IPS-18c (cell line): ENCODE data around the gene HIBADH.

Experiments
- H3K4me3 ChIP-seq: 2 replicates; pipeline ENCODE4 v1.7.0; 2013; ENCODE audit warnings: low read depth, mild to moderate bottlenecking, low read length, moderate library complexity; ENCODE audit not compliant: insufficient read depth
- H3K9me3 ChIP-seq: one replicate; pipeline ENCODE4 v1.6.1; 2013; ENCODE audit warnings: mild to moderate bottlenecking, low read length, moderate library complexity; ENCODE audit not compliant: control insufficient read depth, insufficient read depth

The HIBADH gene

GRCh38 chr7:27616186-27616491, 46.5 kb downstream of the HIBADH start:
- Histone ChIP-seq H3K9me3 (peaks cover 5% of the 10 kb centered on the region), H3K4me3 (no peak overlapping the region)

GRCh38 chr7:27615420-27616185, 47.1 kb downstream of the HIBADH start:
- Histone ChIP-seq H3K4me3 (no peak overlapping the region), H3K9me3 (peaks cover 5% of the 10 kb centered on the region)

- peaks cover 3% of the 10 kb centered on the region for H3K9me3 ChIP-seq
- no peak overlapping the region for H3K4me3 ChIP-seq
Observed at GRCh38 chr7:27614095-27614494, 48.6 kb downstream of the HIBADH start.

- Histone ChIP-seq H3K9me3 (no peaks in the 10 kb centered on the region), H3K4me3 (no peak overlapping the region)
Observed at GRCh38 chr7:27611059-27611458, 51.6 kb downstream of the HIBADH start.

- Histone ChIP-seq H3K9me3 (no peaks in the 10 kb centered on the region), H3K4me3 (no peak overlapping the region)
Observed at GRCh38 chr7:27608776-27609495, 53.7 kb downstream of the HIBADH start.

GRCh38 chr7:27607210-27607606, 55.5 kb downstream of the HIBADH start:
- Histone ChIP-seq H3K9me3 (no peaks in the 10 kb centered on the region), H3K4me3 (no peak overlapping the region)

- Histone ChIP-seq H3K9me3 (no peaks in the 10 kb centered on the region), H3K4me3 (no peak overlapping the region)
Observed at GRCh38 chr7:27606270-27607209, 56.1 kb downstream of the HIBADH start.

GRCh38 chr7:27605689-27606269, 56.9 kb downstream of the HIBADH start:
- Histone ChIP-seq H3K9me3 (no peaks in the 10 kb centered on the region), H3K4me3 (no peak overlapping the region)

GRCh38 chr7:27605283-27605682, 57.4 kb downstream of the HIBADH start:
- Histone ChIP-seq H3K4me3 (no peak overlapping the region), H3K9me3 (no peaks in the 10 kb centered on the region)

- H3K4me3 ChIP-seq, result no peak overlapping the region
- no peaks in the 10 kb centered on the region for H3K9me3 ChIP-seq
Observed at GRCh38 chr7:27603813-27604212, 58.9 kb downstream of the HIBADH start.

GRCh38 chr7:27602766-27603165, 59.9 kb downstream of the HIBADH start:
- H3K9me3 ChIP-seq, result no peaks in the 10 kb centered on the region
- no peak overlapping the region for H3K4me3 ChIP-seq

- Histone ChIP-seq H3K4me3 (no peak overlapping the region), H3K9me3 (no peaks in the 10 kb centered on the region)
Observed at GRCh38 chr7:27601217-27601616, 61.5 kb downstream of the HIBADH start.

GRCh38 chr7:27600247-27600646, 62.4 kb downstream of the HIBADH start:
- no peak overlapping the region for H3K4me3 ChIP-seq

GRCh38 chr7:27595009-27595408, 67.7 kb downstream of the HIBADH start:
- Histone ChIP-seq H3K9me3 (no peaks in the 10 kb centered on the region), H3K4me3 (no peak overlapping the region)

More at GRCh38 chr7:27600247-27600646, 62.4 kb downstream of the HIBADH start:
- H3K9me3 ChIP-seq, result no peaks in the 10 kb centered on the region

GRCh38 chr7:27593226-27593625, 69.5 kb downstream of the HIBADH start:
- H3K9me3 ChIP-seq, result no peaks in the 10 kb centered on the region
- no peak overlapping the region for H3K4me3 ChIP-seq

GRCh38 chr7:27590416-27590815, 72.3 kb downstream of the HIBADH start:
- Histone ChIP-seq H3K4me3 (no peak overlapping the region), H3K9me3 (no peaks in the 10 kb centered on the region)

GRCh38 chr7:27587429-27587828, 75.3 kb downstream of the HIBADH start:
- H3K4me3 ChIP-seq, result no peak overlapping the region
- no peaks in the 10 kb centered on the region for H3K9me3 ChIP-seq
